ENCODE results near the gene SLIT3.

- TF ChIP-seq, protein P1, sequence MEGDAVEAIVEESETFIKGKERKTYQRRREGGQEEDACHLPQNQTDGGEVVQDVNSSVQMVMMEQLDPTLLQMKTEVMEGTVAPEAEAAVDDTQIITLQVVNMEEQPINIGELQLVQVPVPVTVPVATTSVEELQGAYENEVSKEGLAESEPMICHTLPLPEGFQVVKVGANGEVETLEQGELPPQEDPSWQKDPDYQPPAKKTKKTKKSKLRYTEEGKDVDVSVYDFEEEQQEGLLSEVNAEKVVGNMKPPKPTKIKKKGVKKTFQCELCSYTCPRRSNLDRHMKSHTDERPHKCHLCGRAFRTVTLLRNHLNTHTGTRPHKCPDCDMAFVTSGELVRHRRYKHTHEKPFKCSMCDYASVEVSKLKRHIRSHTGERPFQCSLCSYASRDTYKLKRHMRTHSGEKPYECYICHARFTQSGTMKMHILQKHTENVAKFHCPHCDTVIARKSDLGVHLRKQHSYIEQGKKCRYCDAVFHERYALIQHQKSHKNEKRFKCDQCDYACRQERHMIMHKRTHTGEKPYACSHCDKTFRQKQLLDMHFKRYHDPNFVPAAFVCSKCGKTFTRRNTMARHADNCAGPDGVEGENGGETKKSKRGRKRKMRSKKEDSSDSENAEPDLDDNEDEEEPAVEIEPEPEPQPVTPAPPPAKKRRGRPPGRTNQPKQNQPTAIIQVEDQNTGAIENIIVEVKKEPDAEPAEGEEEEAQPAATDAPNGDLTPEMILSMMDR (IDR thresholded peaks at IDR 0.05), result no peak
- no peak for TF ChIP-seq POLR2AphosphoS5 (IDR thresholded peaks at IDR 0.05)
These were observed 521.6 kb downstream of the SLIT3 start for GRCh38 chr5:168779333-168779732.

Measured in esophagus muscularis mucosa (tissue), 3 donors.